Esophagus (tissue), 2 donors: ENCODE data around the gene SP6. TPM values are rescaled to one million over a fixed set of nuclear protein-coding genes. Genes with fewer than 3 reads are reported as not detected.

Experiments used
- H3K27ac ChIP-seq, 2 donors: one replicate each; pipeline ENCODE4 v1.5.1; 2013; ENCODE audit warnings: low read depth in 2 of 2, mild to moderate bottlenecking in 2 of 2, inconsistent platforms in 1 of 2, low read length in 1 of 2, moderate library complexity in 1 of 2
- H3K27me3 ChIP-seq, 2 donors: one replicate each; pipeline ENCODE4 v1.6.1; 2013; ENCODE audit warnings: low read length in 2 of 2, control low read depth in 1 of 2, mild to moderate bottlenecking in 1 of 2; ENCODE audit not compliant: insufficient read depth in 2 of 2, control insufficient read depth in 1 of 2
- H3K36me3 ChIP-seq, 2 donors: one replicate each; pipeline ENCODE4 v1.6.1; 2013; ENCODE audit warnings: low read length in 1 of 2; ENCODE audit not compliant: control insufficient read depth in 2 of 2, insufficient read depth in 2 of 2
- H3K4me1 ChIP-seq, 2 donors: one replicate each; pipeline ENCODE4 v1.6.1; 2013; ENCODE audit warnings: low read length in 1 of 2; ENCODE audit not compliant: control insufficient read depth in 2 of 2, insufficient read depth in 2 of 2
- H3K4me3 ChIP-seq, 2 donors: one replicate each; pipeline ENCODE4 v1.5.1; 2013; ENCODE audit warnings: low read length in 2 of 2, mild to moderate bottlenecking in 2 of 2, low read depth in 1 of 2, moderate library complexity in 1 of 2
- H3K9me3 ChIP-seq, 2 donors: one replicate each; pipeline ENCODE4 v1.6.1; 2013; ENCODE audit warnings: mild to moderate bottlenecking in 2 of 2, low read depth in 1 of 2, low read length in 1 of 2, moderate library complexity in 1 of 2; ENCODE audit not compliant: control insufficient read depth in 2 of 2, insufficient read depth in 1 of 2
- WGBS, 2 donors: extraction: QIAGEN DNeasy Blood & Tissue Kit; methylation state at CpG; one replicate each; pipeline ENCODE4 v1.1.7; 2013; 5-methylcytosine and 5-hydroxymethylcytosine counted together
- polyA plus RNA-seq, 2 donors: library from polyadenylated mRNA; stranded (reverse); fragments of 200-250 nt; gene quantifications; one replicate each; pipeline ENCODE4 v1.2.3, GENCODE V29; 2013
- donor health status: healthy with polysubstance abuse.
- donor health status: Bipolar disorder and iron deficiency.

Gene SP6
- polyA plus RNA-seq: 1 to 10 TPM; 3.8 to 6.1 TPM

DNA sequence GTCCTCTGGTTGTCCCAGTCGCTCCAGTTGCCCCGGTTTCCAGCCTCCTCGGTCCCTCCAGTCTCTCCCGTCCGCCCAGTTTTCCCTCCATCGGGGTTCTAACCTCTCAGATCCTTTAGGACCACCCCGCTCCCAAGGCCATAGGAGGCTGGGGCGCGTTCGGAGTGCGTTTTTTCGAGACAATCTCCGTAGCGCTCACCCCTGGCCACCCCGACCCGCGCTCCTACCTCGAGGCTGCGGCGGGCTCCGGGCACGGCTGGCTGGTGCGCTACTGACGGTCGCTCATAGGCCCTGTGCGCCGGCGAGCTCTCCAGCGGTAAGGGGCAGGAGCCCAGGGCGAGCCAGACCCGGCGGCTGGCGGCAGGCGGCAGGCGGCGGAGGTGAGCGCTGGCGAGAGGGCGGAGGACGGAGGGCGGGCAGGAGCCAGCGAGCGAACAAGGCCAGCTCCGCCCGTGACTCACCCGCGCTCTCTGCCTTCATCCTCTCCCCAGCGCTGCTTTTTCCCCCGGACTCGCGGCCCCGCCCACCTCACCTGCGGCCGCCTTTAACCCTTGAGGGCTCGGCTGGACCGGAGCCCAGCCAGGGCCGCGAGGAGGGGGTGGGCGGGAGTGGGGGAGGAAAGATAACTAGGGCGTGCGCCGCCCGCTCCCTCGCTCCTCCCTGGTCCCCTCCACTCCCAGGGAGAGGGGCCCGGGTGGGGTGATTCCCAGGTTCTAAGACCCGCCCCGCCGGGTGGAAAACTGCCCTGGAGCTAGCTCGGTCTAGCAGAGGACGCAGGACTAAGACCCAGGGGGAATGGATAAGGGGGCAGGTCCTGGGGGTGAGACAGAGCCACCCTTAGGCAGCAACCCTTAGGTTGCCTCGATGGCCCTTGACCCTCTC is at the start of gene SP6:
SP6 (minus strand) TSS at position 472 of the 882 bp plus-strand sequence. CDS start 2,734 bp downstream, outside the sequence.
- peak within 1 kb of the TSS; percentile 58 to 59 for H3K4me3 ChIP-seq
- peaks cover 0 to 3% of the 10 kb centered on the region in 2 donors for H3K36me3 ChIP-seq
- peak within 1 kb of the TSS; percentile 70 to 83 for H3K27ac ChIP-seq
- H3K9me3 ChIP-seq: no peaks in the 10 kb centered on the region
- WGBS, 2 donors: 4 to 7% methylated on average over 54 to 71 of the region's 71 CpGs
- peaks cover 5 to 15% of the 10 kb centered on the region in 2 donors for H3K4me1 ChIP-seq
- H3K27me3 ChIP-seq: peaks cover 4 to 14% of the 10 kb centered on the region in 2 donors

GRCh38 chr17:47899643-47900042 is 48.7 kb upstream of the SP6 start:
- Histone ChIP-seq H3K27me3 (no peaks in the 10 kb centered on the region), H3K4me1 (peaks cover 0 to under 1% of the 10 kb centered on the region in 2 donors), H3K4me3 (no peak overlapping the region), H3K27ac (no peak overlapping the region), H3K9me3 (no peaks in the 10 kb centered on the region), H3K36me3 (no peaks in the 10 kb centered on the region)
- WGBS, 2 donors: 79 to 85% methylated on average over 5 of the region's 5 CpGs

- Histone ChIP-seq H3K4me3 (no peak overlapping the region), H3K27ac (no peak overlapping the region), H3K4me1 (no peaks in the 10 kb centered on the region)
Observed at GRCh38 chr17:47898241-47898640, 47.3 kb upstream of the SP6 start.

DNA sequence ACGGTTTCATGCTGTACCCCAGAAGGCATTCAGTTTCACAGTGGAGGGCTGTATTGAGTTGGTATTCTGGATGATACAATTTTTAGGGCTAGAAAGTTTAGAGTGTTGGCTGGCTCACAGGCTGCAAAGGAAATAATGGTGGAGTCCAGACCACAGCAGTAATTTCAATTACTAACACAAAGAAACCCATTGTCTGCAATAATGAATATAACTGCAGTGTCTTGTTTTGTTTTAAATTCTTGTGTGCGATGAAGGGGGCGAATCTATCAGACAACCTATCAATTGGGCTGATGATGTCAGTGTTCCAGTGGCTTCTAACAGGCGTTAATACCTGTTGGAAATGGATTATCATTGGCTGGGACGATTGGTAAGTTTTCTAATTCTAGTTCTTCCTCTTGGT is 46.6 kb upstream of the SP6 start:
- 74 to 78% methylated on average over 5 of the region's 5 CpGs for WGBS, 2 donors
- Histone ChIP-seq H3K9me3 (no peaks in the 10 kb centered on the region), H3K4me1 (no peaks in the 10 kb centered on the region), H3K27ac (no peak overlapping the region), H3K36me3 (no peaks in the 10 kb centered on the region), H3K27me3 (no peaks in the 10 kb centered on the region), H3K4me3 (peak overlapping the region in 1 of 2 donors; percentile 89)

More at GRCh38 chr17:47898241-47898640, 47.3 kb upstream of the SP6 start:
- Histone ChIP-seq H3K36me3 (no peaks in the 10 kb centered on the region), H3K27me3 (no peaks in the 10 kb centered on the region), H3K9me3 (no peaks in the 10 kb centered on the region)

- 1 to 2% methylated on average over 22 of the region's 22 CpGs for WGBS, 2 donors
- Histone ChIP-seq H3K27me3 (no peaks in the 10 kb centered on the region), H3K36me3 (no peaks in the 10 kb centered on the region), H3K4me3 (peak overlapping the region; percentile 89 to 93), H3K4me1 (no peaks in the 10 kb centered on the region), H3K9me3 (no peaks in the 10 kb centered on the region), H3K27ac (peak overlapping the region; percentile 96 to 100)
Observed at GRCh38 chr17:47896672-47897490, 45.9 kb upstream of the SP6 start.

GRCh38 chr17:47895856-47896671 is 45.1 kb upstream of the SP6 start, which contains the start of gene SP2:
Gene SP2, plus strand, starts transcription at chr17:47896236. Its CDS starts 51 bp downstream, at chr17:47896287.
- H3K27me3 ChIP-seq: no peaks in the 10 kb centered on the region
- peak within 1 kb of the TSS; percentile 98 to 100 for H3K27ac ChIP-seq
- 1% methylated on average over 54 to 70 of the region's 70 CpGs for WGBS, 2 donors
- no peaks in the 10 kb centered on the region for H3K4me1 ChIP-seq
- no peaks in the 10 kb centered on the region for H3K36me3 ChIP-seq
- no peaks in the 10 kb centered on the region for H3K9me3 ChIP-seq
- H3K4me3 ChIP-seq: peak within 1 kb of the TSS; percentile 93 to 98

- 0 to 1% methylated on average over 25 of the region's 25 CpGs for WGBS, 2 donors
- no peaks in the 10 kb centered on the region for H3K27me3 ChIP-seq
- peak overlapping the region; percentile 88 to 98 for H3K27ac ChIP-seq
- H3K4me3 ChIP-seq: peak overlapping the region; percentile 79 to 98
- no peaks in the 10 kb centered on the region for H3K9me3 ChIP-seq
- no peaks in the 10 kb centered on the region for H3K4me1 ChIP-seq
- H3K36me3 ChIP-seq: no peaks in the 10 kb centered on the region
Observed at GRCh38 chr17:47895347-47895855, 44.4 kb upstream of the SP6 start.

DNA sequence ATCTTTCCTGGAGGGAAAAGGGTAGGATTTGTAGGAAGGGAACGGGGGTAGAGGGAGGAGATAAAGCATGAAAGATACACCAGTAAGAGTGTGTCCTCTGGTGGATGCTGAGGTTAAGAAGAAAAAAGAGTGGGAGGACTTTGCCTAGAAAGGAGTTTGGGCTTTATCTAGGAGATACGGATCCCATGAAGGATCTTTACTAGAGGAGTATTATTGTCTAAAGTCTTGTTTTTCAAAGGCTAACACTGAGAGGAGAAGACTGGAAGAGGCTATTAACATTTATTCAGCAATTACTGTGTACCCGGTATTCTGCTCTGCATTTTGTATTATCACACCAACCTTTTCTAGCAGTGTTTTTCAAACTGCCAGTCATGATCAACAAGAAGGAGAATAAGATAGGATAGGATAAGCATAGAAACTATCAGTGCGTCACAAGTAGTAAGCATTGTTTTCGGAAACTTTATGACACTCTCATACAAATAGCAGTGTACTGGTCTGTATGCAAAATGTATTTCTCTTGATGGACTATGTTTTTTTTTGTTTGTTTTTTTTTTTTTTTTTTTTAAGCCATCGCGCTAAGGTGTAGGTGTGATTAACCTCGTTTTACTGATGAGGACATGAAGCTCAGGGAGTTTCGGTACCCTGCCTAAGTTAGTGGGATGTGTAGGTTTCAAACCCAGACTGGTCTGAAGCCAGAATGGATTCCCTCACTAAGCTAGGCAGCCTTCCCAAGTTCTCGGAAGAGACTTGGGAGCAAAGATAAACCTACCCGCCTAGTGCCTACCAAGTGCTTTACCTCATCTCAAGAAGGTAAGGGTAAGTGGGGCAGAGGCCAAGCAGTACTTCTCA is 43.8 kb upstream of the SP6 start:
- no peaks in the 10 kb centered on the region for H3K4me1 ChIP-seq
- H3K27me3 ChIP-seq: no peaks in the 10 kb centered on the region
- no peaks in the 10 kb centered on the region for H3K36me3 ChIP-seq
- peak overlapping the region; percentile 79 to 98 for H3K4me3 ChIP-seq
- H3K9me3 ChIP-seq: no peaks in the 10 kb centered on the region
- 32 to 36% methylated on average over 11 of the region's 11 CpGs for WGBS, 2 donors
- H3K27ac ChIP-seq: peak overlapping the region; percentile 88 to 98
